Hematopoietic multipotent progenitor cell treated with erythropoietin and hydrocortisone succinate and interleukin-3 and kit ligand, for 15 days (in vitro differentiated cells): Measurements from ENCODE around the gene TPX2.

ENCODE experiments used
- DNase-seq: peaks from one replicate; pipeline ENCODE4 v3.0.0-alpha.2; 2015; ENCODE audit warnings: low spot score

TPX2 gene

DNA sequence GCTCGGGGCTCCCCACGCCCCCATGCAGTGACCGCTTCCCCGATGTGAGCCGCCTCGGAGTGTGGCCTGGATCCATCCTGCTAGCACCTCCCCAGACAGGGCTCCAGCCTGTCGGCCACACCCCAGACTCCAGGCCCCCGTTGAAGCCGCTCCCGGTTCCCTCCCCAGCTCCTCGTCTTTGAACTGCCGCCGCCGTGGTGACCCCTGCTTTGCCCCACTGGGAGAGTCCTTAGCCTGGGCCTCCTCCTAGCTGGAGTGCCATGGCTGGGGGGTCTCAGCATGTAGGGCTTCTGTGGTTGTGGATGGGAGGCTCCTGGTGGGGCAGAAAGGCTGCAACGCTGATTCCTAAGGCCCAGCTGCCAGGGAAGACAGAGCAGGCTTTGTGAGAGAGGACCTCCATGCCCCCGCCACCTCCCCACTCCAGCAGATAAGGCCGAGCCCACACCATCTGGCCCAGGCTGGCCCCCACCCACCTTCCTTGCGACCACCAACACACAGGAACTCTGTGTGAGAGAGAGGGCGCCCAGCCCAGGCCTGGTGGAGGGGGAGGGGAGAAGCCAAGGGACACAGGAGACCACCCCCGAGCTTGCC, 94.9 kb downstream of the TPX2 start:
- no peak for DNase-seq

DNA sequence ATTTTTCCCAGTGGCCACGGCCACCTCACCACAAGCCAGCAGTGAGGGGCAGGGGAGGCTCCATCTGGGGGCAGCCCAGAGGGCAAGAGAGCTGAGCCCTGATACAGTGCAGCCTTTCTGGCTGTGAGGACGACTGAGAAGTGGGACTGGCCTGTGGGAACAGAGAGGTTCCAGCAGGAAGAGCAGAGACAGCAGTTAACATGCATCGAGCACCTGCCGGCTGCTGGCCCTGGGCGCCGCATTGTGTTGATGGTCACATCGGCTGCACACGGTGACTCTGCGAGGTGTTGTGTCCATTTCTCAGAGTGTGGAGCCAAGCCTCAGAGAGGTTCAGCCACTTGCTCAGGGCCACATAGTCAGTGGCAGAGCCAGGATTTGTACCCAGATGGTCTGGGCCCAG, 96.5 kb downstream of the TPX2 start:
- no peak for DNase-seq

DNA sequence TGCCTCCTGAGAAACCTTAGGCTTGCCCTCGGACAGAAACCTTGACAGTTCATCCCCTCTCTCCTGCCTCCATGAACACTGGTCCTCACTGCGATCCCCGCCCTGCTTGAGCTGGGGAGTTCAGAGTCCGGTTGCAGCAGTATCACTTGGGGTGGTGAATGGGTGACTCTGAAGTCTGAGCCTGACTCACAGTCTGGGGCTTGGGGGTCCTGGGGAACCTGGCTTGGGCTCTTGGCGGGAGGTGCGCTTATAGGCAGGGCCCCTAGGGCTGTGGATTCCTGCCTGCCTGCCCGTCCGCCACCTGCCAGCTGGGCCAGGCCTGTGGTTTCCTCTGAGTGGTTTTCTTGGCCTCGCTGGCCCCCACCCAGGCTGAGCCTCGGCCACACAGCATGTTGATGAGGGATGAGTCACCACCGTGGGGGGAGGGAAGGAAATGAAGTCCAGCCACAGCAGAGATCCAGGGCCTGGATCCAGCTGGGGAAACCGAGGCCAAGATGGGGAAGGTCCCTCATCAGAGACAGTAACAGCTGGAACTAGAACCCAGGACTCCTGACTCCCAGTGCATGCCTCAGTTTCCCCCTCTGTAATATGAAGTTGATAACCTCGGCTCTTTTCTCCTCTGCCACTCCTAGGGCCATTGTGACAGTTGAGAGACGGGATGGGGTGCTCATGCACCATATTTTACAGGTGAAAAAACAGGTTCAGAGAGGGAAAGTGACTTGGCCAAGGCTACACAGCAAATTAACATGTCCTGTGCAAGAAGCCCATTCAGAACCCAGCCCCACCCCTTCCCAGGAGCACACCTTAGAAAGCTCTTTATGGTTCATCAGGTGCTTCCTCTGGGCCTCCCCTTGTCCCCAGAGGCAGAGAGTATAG, 97.1 kb downstream of the TPX2 start:
- DNase-seq: no peak

DNA sequence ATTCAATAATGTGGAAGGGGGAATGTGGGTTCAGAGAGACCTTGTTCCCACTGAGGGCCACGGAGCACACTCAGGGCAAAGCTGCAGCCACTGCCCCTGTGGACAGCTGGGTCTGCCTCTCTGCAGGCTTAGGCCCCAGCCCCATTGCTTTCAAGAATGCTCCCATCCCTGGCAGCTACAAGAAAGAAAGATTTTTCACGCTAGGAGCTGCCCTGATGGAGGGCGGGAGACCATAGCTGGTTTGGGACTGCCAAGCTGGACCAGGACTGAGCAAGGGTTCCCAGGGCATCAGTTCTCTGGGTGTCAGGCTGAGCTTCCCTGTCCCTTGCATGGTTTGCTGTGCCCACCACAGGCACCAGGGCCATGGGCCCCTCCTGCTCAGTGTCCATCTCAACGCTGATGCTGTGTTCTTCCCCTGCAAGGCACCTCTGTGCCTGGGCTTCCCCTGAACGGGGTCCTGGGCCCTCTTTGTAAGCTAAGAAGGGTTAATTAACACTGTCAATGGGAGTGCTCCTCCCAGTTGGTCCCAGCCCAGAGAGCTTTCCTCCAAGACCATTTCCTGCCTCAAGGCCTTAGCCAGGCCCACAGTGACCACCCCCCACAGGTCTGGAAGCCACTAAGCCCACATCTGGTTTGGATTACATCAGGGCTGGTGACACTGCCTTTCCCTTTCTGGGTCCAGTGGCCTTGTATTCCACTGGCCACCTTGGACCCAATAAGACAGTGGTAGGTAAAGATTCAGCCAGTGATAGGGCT, 97.9 kb downstream of the TPX2 start:
- DNase-seq: no peak

DNA sequence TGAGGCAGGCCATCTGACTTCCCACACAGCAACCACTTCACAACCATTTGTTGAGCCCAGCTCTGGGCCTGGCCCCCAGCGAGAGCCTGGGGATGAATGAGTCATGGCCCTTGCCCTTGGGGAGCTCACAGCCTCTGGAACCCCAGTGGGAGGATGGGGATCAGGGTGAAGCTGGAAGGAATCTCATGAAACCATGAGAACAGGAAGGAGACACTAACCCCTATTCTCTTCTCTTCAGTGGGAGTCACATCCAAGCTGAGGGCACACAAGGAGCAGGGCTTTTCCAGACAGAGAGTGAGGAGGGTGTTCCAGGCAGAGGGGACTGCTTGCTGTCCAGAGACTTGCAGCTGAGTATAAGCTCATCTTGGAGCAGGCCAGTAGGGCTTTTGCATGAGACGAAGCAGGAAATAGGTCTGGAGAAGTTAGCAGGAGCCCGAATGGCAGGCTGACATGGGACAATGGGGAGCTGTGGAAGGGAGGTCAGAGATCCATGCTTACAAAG, 98.9 kb downstream of the TPX2 start:
- no peak for DNase-seq

DNA sequence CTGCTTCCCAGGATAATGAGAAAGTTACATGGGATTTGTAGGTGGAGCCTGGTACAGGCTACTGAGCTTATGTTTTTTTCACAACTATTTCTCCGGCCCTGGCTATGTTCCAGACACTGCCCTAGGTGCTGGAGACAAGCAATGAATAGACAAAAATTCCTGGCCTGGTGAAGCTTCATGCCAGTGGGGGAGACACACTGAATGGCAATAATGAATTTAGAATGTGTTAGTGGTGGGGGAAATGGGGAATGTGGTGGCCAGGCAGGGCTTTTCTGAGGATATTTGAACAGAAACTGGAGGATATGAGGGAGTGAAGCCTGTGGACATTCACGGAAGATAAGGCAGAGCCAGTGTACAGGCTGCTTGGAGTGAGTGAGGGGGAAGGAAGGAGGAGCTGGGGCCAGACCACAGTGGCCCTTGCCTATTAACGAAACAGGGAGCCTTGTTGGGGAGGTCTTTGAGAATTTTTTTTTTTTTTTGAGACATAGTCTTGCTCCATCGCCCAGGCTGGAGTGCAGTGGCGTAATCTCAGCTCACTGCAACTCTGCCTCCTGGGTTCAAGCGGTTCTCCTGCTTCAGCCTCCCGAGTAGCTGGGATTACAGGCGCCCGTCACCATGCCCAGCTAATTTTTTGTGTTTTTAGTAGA, 99.7 kb downstream of the TPX2 start:
- DNase-seq: no peak

DNA sequence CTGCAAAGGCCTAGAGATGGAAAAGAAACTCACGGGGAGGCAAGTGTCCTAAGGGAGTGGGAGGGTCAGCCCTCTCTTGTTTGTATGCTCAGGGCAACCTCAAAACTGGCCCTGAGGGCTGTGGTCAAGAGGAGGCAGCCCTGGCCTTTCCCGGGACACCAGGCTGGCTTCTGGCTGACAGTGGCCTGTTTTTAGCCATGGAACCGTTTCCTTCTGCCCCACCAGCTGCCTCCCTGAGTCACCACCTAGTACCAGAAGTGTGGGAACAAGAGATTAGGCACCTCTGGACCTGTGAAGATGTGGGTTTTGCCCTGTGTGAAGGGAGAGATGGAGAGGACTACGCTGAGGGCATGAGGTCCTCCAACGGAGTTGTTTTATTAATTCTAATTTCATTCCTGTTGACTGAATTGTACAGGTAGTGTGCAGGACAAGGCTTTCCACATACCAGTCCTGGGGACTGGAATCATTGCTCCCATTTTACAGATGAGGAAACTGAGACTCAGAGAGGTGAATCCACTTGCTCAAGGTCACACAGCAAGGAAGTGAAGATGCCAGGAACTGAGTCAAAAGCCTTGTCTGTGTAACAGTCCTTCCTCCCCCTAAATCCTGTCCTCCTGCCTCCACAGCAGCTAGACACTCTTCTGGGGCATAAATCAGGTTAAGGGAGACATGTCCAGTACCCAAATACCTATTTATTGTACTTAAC, 100.8 kb downstream of the TPX2 start:
- no peak for DNase-seq

DNA sequence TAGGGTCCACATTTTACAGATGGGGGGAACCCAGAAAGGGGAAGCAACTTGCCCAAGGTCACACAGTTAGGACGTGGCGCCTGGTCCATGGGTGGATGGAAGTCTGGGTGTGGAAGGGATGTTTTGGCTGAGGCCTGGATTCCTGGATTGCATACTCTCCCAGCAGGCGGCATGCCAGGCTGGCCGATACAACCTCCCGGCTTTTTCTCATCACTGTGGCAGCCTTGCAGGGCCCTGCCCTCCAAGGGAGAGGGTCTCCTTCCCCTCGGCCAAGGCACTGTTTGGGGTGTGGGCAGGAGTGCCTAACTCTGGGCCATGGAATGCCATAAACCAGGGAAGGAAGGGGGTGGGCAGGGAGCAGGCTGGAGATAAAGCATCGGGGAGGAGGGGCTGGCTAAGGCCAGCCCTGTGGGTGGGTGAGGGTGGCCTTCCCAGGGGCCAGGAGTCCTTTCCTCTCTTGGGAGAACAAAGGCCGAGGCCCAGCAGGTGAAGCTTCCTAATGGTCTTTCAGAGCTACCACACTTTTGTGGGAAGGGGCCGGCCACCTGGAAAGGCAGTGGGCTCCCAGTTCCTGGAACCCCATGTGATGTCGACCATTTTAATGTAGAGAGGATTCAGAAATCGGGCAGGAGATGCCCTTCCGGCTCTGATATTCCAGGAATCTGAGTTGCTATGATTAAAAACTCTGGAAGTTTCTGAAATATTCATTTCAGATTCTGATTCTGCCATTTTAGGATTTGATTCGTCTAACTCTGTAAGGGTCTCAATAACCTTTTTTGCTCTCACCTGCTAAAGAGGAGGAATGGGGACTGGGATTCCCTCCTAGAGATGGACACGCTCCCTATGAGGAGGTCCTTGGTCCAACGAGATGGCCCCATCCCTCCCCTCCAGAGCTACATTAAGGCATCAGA, 102.1 kb downstream of the TPX2 start:
- no peak for DNase-seq

DNA sequence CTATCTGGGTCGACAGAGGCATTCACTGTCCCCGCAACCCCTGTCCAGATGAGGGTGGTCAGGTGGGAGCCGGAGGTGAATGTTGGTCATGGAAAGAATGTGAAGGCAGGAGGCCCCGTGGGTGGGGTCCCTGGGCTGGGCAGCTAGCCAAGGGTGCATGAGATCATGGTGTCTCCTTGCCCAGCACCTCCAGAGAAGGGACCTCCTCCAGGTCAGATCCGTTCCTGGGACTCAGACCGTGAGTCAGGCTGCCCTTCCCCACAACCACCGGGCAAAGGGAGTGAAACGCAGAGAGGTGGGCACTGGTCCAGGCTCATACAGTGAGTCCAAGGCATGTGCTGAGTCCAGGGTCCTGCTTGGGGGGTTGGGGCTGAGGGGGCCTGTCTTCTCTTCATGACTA, 102.8 kb downstream of the TPX2 start:
- no peak for DNase-seq

DNA sequence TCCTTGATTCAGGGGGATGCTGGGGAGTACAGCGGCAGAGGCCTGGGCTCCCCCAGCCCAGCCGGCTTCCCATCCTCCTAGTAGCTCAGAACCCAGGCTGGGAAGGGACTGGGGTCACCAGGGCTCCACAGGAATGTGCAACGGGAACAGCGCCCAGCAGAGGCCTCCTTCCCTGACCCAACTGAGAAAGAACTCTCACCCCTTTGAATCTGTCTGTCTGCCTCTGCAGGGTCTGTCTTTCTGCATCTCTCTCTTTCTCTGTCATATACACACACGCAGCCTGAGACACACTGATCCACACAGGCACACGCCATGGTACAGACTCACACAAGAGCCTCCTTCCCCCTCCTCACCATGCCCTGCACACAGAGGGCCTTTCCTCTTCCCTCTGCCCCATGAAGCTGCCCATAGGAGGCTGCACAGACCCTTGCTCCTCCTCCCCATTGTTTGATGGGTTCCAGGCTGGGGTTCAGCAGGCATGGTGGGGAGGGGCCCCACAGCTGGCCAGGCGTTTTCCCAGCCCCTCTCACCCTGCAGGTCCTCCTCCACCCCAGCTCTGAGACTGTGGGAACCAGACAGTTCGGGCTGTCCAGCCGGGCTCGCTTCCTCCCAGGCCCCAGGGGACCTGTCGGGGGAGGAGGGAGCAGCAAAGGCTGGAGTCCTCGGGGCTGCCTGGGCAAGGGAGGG, 103.5 kb downstream of the TPX2 start:
- no peak for DNase-seq

DNA sequence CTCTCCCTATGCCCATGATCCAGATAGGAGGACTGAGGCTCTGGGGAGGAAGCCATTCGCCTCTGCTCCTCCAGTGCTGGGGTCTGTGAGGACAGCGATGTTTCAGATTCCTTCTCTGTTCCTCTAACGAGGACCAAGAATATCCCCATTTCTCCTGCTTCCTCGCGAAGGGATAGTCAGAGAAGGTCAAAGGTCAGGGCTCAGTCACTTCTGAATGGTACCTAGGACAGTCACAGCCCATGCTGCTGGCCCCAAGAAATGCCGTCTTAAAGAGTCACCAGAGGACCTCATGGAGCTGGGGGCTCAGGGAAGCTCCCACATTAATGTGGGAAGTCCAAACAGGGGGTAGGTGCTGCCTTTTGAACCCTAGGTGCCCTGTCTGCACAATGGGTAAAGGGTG, 104.2 kb downstream of the TPX2 start:
- DNase-seq: no peak

DNA sequence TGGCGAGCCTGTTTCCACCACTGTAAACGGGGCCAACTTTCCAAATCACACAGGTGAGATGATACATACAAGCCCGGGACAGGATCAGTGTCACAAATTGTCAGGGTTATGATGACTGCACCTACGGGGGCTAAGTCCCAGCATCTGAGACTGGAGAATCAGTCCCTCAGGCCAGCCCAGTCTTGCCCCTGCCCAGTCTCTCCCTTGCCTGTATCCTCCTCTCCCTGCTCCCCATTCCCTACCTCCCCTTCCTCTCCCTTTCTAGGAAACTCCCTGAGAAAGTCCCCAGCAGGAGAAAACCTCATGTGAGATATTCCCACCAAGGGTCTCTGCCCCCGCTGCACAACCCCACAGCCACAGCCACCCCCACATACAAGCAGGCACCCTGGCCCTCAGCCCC, 104.8 kb downstream of the TPX2 start:
- no peak for DNase-seq

DNA sequence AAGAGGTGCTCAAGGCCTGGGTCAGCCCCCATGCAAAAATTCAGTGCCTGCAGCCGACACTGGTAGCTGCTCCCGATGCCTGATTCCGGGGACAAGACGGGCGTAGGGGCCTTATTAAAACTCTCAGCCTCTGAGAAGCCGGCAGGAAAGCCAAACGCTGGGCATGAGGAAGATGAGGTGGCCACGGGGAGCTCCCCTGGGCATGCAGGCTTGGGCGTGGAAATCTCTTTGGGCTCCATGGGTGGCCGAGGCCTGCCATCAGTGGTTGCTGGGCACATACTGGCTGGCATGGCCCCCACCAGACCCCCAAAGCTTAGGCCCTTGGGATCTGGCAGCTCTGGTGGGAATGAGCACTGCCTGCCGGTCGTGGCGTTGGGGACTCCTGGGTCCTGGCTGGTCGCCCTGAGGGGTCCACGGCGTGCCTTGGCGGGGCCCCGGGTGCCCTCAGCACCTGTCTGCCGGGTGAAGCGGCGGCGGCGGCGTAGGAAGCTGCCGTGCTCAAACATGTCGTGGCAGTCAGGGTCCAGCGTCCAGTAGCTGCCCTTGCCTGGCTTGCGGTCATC, 105.7 kb downstream of the TPX2 start:
- no peak for DNase-seq

DNA sequence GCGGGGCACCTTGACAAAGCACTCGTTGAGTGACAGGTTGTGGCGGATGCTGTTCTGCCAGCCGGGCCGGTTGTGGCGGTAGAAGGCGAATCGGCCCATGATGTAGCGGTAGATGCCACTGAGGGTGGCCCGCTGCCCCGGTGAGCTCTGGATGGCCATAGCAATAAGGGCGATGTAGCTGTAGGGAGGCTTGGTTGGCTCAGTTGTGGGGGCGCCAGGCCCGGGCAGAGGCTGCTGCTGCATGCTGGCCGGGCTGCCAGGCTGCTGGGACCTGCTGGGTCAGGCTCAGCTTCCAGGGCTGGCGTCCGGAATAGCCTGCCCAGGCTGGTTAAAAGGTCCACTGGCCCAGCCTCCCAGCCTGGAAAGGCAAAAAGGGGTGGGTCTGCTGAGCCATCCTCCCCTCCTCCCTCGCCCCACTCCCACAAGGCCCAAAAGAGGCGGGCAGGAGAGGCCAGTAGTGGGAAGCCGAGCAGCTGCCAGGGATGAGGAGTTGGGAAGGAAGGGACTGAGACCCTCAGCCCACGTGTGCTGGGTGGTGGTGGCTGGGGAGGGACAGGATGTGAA, 106.3 kb downstream of the TPX2 start, which contains the start of gene FOXS1:
Gene FOXS1 (minus strand): TSS at position 305 of the 564 bp plus-strand sequence. CDS start 62 bp downstream, at position 243.
- DNase-seq: no peak

DNA sequence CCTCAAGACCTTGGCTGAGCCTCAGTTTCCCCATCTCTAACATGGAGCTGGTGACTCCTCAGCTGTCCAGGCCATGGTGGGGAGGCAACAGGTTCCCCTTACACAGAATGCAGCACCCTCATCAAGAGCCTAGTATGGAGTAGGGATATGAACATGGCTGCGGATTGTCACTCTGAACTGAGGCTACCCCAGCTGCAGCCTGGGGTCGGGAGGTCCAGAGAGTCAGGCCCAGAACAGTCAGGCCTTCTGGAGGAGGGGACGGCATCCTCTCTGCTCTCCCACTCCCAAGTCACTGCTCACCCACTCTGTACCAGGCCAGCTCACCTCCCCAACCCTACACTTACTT, 107.7 kb downstream of the TPX2 start:
- DNase-seq: no peak

DNA sequence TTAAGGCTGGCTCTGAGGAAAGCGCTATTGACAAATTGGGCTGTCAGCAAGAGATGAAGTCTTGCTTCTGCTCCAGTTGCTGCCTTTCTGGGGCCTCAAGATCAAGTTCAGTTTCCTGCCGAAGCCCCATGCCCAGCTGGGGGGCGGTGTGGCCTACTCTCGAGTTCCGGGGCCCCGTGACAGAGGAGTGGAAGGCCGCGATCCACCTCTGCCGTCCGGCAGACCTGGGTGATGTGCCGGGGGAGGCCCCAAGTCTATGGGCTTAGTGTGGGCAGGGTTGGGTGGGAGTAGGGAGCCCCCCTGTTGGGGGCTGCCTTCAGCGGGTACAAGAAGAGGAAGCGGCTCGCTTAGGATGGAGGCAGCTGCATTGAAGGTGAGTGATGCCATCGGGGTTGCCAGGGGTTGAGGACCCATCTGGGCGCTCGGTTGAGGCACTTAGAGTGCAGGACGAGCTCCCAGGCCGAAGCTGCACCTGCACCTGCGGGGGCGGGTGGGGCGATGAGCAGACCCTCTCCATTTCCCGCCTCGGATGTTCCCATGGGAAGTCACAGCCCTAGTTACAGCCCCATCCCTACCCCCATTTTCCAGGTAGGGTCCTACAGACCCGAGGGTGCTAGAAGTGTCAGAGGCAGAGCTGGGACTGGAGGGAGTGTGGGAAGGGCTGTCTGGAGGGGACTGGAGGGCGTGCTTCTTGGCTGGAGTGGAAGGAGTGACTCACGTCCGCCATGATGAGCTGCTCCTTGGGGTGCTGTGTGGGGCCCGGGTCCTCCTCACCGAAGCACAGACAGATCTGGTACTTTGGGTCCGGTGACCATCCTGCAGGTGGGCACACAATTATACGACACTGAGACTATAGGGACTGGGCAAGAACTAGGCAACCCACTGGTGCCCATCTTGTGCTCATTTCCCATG, 109.3 kb downstream of the TPX2 start:
- no peak for DNase-seq

DNA sequence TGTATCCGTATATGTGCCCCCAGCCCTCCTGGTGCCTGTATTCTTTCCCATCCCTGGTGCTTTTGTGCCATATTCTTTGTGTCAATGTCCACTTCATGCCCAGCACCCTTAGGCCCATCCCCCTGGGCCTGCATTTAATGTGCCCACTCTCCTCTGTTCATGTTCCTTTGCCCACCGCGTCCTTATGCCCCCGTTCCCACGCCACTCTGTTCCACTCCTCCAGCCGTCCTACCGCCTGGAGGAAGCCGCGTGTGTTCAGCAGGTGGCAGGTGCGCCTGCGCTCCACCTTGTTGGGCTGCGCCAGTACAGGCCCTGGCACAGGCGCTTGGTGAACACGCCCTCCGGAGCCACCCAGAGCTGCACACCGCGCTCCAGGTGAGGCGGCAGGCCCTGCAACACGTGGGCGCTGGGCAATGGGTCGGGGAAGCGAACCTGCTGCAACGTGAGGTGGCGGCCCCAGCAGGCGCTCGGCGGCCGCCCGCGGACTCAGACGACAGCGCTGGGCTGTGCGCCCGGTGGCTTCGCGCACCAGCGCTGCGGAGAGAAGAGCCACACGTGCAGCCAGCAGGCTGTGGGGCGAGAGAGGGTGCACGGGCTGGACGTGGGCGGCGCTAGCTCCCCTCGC, 110.3 kb downstream of the TPX2 start:
- DNase-seq: no peak
